Measurements from ENCODE around the gene RGS17.

RGS17 gene

DNA sequence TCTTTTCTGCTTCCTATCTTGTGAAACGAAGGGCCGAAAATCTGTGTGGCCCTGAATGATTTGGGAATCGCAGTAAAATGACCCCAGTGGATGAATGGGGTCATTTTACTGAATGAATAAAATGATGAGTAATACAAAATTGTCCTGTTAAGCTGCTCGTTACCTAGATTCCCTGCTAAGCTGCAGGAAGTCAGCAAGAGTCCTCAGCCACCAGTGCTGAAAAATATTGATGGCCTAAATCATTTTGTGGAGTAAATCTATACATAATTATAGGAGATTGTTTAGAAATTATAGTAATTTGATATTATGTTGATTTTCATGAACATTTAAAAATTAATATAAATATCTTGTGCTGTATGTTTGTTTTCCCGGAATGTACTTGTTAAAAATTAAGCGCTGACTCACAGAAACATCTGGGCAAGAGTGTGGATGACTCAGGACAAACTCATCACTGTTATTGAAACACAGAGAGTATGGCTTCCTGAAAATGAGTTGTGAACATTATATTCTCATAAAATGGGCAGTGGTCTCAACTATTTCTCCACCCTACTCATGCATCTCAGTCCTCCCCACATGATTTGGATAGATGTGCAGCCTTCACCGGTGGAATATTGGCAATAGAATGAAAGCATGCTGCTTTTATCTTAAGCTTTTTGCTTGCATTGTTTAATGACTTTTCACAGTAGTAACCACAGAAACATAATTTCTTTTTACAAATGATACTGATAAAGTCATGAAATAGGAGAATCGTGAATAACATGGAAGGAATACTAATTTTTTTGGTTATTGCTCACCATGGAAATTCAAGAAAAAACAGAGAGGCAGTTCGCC, 36.2 kb upstream of the RGS17 start:
- peak; percentile 87 for ATAC-seq

DNA sequence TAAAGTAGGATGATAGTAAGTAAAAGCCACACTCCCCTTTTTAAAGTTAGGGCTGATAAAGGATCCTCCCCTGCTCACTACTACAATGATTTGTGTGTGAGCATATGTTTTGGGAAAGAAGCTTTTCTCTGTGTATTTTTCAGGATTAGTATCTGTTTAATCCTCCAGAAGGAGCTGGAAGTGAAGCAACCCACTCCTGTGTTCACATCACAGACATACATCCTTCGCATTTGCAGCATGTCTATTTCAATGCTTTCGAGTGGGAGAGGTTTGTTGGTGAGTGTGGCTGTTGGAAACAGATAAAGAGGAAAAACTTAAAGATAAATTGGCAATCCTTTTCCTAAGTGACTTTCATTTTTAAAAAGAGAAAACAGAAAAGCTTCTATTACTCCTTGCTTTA, 31.6 kb upstream of the RGS17 start:
- no peak for ATAC-seq
- TF ChIP-seq, protein P1, sequence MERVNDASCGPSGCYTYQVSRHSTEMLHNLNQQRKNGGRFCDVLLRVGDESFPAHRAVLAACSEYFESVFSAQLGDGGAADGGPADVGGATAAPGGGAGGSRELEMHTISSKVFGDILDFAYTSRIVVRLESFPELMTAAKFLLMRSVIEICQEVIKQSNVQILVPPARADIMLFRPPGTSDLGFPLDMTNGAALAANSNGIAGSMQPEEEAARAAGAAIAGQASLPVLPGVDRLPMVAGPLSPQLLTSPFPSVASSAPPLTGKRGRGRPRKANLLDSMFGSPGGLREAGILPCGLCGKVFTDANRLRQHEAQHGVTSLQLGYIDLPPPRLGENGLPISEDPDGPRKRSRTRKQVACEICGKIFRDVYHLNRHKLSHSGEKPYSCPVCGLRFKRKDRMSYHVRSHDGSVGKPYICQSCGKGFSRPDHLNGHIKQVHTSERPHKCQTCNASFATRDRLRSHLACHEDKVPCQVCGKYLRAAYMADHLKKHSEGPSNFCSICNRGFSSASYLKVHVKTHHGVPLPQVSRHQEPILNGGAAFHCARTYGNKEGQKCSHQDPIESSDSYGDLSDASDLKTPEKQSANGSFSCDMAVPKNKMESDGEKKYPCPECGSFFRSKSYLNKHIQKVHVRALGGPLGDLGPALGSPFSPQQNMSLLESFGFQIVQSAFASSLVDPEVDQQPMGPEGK (CRISPR knock-in tag; IDR thresholded peaks at IDR 0.05; ENCODE audit: borderline replicate concordance), result no peak
- no peak for TF ChIP-seq RARB (CRISPR knock-in tag; IDR thresholded peaks at IDR 0.05)
- TF ChIP-seq GLIS3 (CRISPR knock-in tag; IDR thresholded peaks at IDR 0.05), result no peak
- no peak for TF ChIP-seq ZFP30 (CRISPR knock-in tag; IDR thresholded peaks at IDR 0.05)
- TF ChIP-seq OSR1 (CRISPR knock-in tag; IDR thresholded peaks at IDR 0.05), result no peak

More for the DNA sequence above, 36.2 kb upstream of the RGS17 start:
- TF ChIP-seq, protein P2, sequence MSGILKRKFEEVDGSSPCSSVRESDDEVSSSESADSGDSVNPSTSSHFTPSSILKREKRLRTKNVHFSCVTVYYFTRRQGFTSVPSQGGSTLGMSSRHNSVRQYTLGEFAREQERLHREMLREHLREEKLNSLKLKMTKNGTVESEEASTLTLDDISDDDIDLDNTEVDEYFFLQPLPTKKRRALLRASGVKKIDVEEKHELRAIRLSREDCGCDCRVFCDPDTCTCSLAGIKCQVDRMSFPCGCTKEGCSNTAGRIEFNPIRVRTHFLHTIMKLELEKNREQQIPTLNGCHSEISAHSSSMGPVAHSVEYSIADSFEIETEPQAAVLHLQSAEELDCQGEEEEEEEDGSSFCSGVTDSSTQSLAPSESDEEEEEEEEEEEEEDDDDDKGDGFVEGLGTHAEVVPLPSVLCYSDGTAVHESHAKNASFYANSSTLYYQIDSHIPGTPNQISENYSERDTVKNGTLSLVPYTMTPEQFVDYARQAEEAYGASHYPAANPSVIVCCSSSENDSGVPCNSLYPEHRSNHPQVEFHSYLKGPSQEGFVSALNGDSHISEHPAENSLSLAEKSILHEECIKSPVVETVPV (CRISPR knock-in tag; IDR thresholded peaks at IDR 0.05), result no peak
- no peak for TF ChIP-seq ESRRG (CRISPR knock-in tag; IDR thresholded peaks at IDR 0.05)
- TF ChIP-seq ISL1 (CRISPR knock-in tag; IDR thresholded peaks at IDR 0.05), result no peak
- no peak for TF ChIP-seq PPARA (CRISPR knock-in tag; IDR thresholded peaks at IDR 0.05; ENCODE audit: borderline replicate concordance)
- TF ChIP-seq ARNTL (CRISPR knock-in tag; IDR thresholded peaks at IDR 0.05; ENCODE audit: borderline replicate concordance, low read depth), result no peak
- TF ChIP-seq ZC3H10 (CRISPR knock-in tag; IDR thresholded peaks at IDR 0.05), result no peak
- TF ChIP-seq, protein P3, sequence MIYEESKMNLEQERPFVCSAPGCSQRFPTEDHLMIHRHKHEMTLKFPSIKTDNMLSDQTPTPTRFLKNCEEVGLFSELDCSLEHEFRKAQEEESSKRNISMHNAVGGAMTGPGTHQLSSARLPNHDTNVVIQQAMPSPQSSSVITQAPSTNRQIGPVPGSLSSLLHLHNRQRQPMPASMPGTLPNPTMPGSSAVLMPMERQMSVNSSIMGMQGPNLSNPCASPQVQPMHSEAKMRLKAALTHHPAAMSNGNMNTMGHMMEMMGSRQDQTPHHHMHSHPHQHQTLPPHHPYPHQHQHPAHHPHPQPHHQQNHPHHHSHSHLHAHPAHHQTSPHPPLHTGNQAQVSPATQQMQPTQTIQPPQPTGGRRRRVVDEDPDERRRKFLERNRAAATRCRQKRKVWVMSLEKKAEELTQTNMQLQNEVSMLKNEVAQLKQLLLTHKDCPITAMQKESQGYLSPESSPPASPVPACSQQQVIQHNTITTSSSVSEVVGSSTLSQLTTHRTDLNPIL (CRISPR knock-in tag; IDR thresholded peaks at IDR 0.05; ENCODE audit: low read depth), result no peak
- TF ChIP-seq, protein P1 (CRISPR knock-in tag; IDR thresholded peaks at IDR 0.05; ENCODE audit: borderline replicate concordance), result no peak
- TF ChIP-seq ZNF8 (CRISPR knock-in tag; IDR thresholded peaks at IDR 0.05), result no peak
- no peak for TF ChIP-seq TOX (CRISPR knock-in tag; IDR thresholded peaks at IDR 0.05; ENCODE audit: borderline replicate concordance)
- no peak for TF ChIP-seq BACH2 (CRISPR knock-in tag; IDR thresholded peaks at IDR 0.05; ENCODE audit: borderline replicate concordance)
- no peak for TF ChIP-seq GLIS3 (CRISPR knock-in tag; IDR thresholded peaks at IDR 0.05)
- TF ChIP-seq, protein P4, sequence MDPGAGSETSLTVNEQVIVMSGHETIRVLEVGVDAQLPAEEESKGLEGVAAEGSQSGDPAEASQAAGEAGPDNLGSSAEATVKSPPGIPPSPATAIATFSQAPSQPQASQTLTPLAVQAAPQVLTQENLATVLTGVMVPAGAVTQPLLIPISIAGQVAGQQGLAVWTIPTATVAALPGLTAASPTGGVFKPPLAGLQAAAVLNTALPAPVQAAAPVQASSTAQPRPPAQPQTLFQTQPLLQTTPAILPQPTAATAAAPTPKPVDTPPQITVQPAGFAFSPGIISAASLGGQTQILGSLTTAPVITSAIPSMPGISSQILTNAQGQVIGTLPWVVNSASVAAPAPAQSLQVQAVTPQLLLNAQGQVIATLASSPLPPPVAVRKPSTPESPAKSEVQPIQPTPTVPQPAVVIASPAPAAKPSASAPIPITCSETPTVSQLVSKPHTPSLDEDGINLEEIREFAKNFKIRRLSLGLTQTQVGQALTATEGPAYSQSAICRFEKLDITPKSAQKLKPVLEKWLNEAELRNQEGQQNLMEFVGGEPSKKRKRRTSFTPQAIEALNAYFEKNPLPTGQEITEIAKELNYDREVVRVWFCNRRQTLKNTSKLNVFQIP (CRISPR knock-in tag; IDR thresholded peaks at IDR 0.05; ENCODE audit: borderline replicate concordance, low read depth), result no peak
- TF ChIP-seq, protein P5, sequence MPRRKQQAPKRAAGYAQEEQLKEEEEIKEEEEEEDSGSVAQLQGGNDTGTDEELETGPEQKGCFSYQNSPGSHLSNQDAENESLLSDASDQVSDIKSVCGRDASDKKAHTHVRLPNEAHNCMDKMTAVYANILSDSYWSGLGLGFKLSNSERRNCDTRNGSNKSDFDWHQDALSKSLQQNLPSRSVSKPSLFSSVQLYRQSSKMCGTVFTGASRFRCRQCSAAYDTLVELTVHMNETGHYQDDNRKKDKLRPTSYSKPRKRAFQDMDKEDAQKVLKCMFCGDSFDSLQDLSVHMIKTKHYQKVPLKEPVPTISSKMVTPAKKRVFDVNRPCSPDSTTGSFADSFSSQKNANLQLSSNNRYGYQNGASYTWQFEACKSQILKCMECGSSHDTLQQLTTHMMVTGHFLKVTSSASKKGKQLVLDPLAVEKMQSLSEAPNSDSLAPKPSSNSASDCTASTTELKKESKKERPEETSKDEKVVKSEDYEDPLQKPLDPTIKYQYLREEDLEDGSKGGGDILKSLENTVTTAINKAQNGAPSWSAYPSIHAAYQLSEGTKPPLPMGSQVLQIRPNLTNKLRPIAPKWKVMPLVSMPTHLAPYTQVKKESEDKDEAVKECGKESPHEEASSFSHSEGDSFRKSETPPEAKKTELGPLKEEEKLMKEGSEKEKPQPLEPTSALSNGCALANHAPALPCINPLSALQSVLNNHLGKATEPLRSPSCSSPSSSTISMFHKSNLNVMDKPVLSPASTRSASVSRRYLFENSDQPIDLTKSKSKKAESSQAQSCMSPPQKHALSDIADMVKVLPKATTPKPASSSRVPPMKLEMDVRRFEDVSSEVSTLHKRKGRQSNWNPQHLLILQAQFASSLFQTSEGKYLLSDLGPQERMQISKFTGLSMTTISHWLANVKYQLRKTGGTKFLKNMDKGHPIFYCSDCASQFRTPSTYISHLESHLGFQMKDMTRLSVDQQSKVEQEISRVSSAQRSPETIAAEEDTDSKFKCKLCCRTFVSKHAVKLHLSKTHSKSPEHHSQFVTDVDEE (CRISPR knock-in tag; IDR thresholded peaks at IDR 0.05), result no peak
- no peak for TF ChIP-seq OSR1 (CRISPR knock-in tag; IDR thresholded peaks at IDR 0.05)
- TF ChIP-seq CSDC2 (CRISPR knock-in tag; IDR thresholded peaks at IDR 0.05), result no peak
- TF ChIP-seq RARB (CRISPR knock-in tag; IDR thresholded peaks at IDR 0.05), result no peak

Data from SK-N-SH treated with all-trans-retinoic acid at 6 μM for 48 hours (cell line).